NCI-H524 (cell line): ENCODE results near the gene CCDC178.
A peak's percentile ranks its signal among the peaks of the same experiment; 100 is the strongest.

Experiments
- DNase-seq, 2 experiments: peaks; one replicate each; lab custom pipeline; 2025; lab: John Stamatoyannopoulos, UW

CCDC178 gene

DNA sequence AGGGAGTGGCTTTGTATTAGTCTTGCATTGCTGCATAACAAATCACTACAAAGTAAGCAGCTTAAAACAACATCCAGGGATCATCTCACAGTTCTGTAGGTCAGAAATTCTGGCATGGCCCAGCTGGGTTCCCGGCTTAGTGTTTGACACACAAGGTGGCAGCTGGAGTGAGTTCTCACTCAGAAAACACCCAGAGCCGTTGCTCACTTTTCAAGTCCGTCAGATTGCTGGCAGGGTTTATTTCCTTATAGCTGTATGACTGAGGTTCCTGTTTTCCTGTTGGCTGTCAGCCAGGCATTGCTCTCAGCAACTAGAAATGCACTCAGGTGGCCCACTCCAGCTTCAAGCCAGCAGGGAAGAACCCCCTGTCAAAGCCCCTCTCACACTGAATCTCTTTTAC lies 324.1 kb downstream of the CCDC178 start:
- peak in 1 of 2 experiments; percentile 27 for DNase-seq

DNA sequence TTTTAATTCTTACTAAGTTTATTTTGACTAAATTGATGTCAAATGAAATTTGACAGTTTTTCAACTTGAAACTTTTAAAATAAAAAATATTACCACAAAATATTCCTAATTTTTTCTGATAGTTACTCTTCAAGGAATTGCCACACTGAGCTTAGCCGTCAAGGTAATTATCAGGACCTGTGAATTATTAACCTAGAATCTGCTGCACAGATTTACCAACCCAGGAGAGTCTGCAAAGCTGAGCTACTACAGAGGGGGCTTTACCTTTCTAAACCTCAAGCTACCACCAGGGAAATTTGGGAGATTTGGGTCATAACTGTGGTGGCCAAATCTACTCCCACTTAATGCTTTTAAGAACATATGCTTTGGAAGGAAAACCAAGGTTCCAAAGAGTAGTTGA lies 324.6 kb downstream of the CCDC178 start:
- DNase-seq = no peak

DNA sequence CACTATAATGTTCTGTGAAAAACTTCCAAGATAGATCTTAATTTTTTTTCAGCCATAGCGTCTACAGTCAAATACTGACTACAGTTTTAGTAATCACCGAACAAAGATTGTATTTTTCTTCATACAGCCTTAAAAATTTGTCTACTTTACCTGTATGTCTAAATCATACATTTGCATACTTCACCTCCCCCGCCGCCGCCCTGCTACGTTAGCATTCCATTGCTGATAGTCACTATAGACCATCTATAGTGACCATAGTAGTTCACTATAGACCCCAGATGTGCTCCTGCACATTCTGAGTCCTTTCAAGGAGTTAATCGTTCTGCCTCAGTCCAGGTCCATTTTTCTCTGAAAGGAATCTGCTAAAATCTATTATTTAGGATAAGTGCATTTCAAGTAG lies 325.0 kb downstream of the CCDC178 start:
- no peak for DNase-seq

DNA sequence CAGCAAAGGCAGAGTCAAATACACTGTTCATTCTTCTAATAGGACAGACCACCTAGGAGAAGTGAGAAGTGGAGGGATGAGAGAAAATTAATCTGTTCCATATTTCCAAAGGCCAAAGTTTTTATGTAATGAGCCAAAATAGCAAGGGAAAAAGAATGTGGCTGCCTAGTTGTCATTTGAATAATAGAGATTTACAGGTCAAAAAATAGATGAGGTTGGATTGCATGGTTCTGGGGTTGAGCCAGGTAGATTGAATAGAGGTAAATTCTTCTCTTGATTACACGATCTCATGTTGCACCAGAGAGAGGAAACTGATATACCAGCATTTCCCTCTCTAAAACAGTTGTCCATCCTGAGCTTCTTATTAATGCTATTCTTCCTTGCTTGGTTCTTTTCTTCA lies 325.8 kb downstream of the CCDC178 start:
- no peak for DNase-seq

DNA sequence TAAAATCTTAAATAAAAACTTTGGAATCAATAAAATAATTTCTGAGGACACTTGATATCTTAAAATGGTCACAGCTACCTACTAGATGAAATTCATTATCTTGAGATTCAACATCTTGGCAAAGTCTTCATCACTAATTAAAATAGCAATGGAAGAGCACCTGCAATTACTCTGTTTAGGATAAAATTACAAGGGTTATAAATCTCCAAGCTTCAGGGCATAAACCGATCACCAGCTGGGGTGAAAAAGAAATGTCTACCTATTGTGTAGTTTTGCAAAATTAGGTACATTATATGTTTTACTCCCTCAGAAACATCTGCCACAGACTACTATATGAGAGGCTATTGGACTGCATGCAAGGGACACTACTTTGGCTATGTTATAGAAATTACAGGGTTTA lies 327.1 kb downstream of the CCDC178 start:
- DNase-seq = no peak

DNA sequence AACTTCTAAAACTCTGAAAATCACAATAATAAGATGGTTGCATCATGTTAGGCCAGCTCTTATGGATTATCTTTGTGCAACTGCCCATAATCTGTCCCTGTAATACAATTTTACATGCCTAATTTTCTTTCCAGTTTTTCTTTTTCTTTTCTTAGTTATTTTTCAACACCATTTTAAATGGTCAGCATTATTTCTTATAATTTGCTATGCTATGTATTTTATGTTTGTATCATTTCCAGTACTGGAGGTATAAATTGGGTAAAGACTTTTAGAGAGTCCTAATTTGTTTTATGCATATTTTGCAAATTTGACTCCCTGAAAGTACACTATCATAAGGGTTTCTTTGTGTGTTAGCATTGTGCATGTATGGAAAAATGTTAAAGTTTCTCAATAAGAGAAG lies 333.0 kb downstream of the CCDC178 start:
- DNase-seq = no peak

DNA sequence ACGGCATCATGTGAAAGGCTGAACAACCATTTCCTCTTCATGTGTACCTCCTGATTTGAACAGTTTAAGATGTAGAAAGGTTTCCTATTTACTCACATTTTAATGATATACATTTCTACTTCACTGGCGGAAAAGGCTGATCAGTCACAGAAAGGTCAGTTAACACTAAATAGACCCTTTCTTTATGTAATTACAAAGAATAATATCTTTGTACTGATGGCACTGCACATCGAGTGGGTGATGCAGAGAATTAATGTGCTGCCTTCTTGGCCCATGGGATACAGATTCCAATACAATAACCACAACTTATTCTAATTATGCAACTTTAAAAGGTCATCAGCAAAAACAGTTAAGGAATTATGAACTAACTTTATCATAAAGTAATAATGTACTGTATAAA lies 339.2 kb downstream of the CCDC178 start:
- no peak for DNase-seq

DNA sequence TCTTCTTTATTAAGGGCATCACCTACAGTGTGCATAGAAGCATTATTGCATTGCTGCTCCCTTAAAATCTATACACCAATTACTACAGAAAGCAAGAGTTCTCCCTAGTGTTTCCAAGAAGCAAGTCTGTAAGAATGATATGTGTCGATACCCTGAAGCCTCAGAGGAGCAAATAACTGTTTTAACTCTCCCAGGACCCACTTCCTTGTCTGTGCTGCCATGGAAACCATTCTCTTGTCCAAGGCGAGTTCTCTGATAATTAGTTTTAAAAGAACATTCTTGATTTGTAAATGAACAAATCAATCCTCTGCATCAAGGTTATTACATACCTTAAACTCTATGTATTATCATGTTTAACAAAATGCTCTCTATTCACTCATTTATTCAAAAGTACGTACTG lies 340.9 kb downstream of the CCDC178 start:
- no peak for DNase-seq

DNA sequence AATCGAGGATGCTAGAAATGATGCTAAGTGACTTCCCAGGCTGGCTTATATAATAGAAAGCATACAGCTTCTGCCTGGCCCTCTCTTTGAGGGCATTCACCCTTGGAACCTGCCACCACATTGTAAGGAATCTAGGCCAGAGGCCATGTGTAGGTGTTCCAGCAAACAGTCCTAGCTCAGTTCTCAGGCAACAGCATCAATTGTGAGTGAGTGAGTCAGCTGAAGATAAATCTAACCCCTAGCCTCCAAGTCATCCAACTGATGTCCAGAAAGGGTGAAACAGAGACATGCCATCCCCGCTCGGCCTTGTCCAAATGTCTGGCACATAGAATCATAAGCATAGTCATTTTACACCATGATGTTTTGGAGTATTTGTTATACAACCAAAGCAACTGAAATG lies 343.4 kb downstream of the CCDC178 start:
- DNase-seq = no peak

DNA sequence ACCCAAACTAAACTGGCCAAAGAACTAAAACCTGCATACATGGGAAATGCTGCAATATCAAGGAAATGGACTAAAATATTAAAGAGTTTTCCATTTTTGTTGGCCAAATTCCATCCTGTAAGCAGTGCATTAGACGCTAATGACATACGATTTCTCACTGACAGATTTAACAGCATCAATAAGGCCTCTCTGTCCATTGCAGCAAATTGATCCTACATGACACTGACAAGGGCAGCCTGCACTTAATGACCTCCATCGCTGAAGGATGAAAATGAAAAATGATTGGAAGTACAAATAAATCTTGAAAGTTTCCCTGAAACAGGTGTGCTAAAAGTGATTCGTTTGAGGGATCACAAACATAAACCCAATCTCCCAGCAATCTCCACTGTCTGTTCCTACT lies 350.1 kb downstream of the CCDC178 start:
- DNase-seq = no peak

DNA sequence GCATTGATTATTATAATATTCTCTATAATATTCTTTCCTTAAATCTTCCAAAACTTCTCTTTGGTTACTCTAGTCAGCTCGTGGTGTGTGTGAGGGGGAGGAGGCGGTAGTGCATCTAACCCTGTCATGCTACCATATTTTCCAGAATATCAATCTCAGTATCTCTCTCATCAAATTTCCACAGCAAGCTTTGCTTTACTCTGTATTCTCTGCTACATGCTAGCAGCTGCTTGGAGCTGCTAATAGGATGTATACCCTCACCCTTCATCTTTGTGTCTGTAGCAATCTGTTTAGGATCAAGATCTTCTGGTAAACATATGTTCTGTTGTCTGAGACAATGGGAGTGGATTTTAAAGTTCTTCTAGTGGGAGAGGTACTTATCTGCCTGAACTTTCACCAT lies 363.9 kb downstream of the CCDC178 start:
- peak; percentile 66 to 93 for DNase-seq

DNA sequence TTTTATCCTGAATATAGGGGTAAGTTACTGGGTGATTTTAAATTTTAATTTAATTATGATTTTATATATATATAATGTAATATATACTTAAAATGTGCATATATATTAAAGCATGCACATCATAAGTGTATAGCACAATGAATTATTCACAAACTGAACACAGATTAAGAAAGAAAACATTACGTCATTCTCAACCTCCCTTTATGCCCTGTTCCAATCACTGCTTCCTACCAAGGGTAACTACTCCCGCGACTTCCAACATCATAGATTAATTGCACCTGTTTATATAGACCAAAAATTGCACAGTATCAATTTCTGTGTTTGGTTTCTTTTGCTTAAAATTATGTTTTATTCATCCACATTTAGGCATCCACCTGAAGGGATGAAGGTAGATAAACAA lies 366.4 kb downstream of the CCDC178 start:
- DNase-seq = no peak

DNA sequence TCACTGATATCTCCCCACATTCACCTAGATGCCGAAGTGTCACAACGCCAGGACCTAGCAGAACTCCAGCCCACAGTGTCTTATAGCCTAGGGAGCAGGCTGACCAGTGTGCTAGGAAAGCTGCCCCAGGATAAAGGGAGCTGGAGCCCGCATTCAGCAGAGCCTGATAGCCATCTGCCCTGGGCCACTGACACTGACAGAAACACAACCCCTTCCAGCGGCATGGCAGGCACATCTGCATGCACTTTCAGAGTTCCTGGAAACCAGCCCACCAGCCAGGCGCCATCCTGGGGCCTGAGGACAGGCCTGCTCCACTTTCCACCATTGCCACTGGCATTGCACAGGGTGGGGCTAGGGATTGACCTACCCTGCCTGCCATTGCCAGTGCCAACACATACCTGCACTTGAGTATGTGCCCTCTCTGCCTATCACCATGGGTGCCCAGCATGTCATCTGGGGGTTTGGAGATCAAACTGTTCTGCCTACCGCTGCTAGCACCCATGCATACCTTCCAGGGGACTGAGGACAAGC lies 377.6 kb downstream of the CCDC178 start:
- no peak for DNase-seq

DNA sequence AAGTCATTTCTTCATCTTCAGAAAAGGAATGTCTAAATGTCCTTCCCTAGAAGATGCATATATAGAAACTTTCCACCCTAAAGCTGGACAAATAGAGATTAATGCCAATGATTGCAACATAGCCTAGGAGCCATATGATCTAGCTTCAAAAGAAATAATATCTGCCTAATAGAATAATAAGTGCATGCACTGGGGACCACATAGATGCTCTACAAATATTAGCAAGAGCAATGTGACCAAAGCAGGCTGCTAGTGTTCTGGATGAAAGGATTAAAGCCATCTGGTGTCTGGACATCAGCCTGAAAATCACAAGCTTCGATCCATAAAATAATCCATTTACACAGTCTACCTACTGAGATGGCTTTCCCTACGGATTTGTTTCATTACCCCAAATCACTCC lies 387.6 kb downstream of the CCDC178 start:
- DNase-seq = peak; percentile 47 to 66

DNA sequence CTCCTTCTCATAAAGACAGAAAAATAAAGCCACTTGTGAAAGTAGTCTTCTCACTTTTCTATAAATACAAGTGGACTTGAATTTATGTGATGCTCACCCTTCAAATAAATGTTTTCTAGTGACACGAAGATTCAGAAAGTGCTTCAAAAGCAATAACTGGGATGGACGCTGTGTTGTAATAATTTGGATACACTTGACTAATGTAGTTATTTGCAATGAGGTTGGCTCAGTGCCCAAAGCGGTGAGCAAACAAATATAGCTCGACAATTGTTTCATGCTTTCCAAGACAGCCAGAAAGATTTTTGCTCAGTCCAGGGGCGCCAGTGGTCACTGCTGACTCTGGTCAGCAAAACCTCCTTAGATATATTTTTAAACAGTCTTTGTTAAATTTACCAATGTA lies 389.1 kb downstream of the CCDC178 start:
- DNase-seq = no peak

DNA sequence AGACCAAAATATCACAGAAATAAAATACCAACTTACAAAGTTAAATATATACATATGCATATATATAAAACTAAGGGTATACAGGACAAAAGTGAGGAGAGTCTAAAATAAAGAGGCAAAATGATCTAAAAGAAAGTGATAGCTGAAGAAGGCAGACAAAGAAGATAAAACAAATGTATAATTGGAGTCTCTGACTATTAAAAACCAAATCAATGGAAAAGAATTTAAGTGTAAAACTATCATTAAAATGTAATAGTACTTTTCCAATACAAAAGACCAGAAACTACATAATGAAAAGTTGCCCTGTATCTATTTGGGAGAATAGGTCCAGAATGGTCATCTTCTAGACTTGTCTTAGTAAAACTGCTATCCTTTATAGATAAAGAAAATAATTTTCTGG lies 400.3 kb downstream of the CCDC178 start:
- DNase-seq = no peak

DNA sequence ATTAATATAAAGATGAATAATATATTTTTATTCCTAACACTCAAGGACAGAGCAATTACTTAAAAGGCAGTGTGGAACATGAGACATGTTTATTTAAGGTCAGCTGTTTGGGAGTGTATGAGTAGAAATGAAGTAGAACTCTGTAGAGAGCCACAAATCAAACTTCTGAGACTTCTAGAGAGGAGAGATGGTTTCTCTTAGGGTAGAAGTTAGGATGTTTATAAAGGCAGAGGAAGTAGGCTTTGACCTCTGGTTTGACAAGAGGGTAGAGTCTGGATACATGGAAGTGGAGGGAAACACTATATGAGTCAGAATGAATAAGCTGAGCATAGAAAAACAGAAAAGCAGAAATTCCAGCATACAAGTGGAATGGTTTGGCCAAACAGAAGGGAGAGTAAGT lies 405.6 kb downstream of the CCDC178 start:
- no peak for DNase-seq

DNA sequence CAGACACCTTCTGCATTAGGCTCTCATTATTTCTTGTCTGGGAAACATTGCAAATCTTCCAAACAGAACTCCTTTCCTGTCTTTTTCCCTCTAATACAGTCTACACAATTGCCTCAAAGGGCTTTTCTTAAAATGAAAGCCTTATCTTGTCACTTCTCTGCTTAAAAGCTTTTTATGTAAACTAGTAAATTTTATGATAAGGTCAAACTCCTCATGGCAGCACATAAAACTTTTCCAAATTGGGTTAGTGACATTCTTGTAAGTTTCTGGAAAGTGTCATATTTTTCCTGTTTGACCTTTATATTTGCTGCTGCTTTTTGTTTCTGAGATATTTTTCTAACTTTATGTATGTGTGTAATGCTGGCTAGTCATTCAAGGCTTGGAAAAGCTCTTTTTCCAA lies 406.3 kb downstream of the CCDC178 start:
- no peak for DNase-seq

DNA sequence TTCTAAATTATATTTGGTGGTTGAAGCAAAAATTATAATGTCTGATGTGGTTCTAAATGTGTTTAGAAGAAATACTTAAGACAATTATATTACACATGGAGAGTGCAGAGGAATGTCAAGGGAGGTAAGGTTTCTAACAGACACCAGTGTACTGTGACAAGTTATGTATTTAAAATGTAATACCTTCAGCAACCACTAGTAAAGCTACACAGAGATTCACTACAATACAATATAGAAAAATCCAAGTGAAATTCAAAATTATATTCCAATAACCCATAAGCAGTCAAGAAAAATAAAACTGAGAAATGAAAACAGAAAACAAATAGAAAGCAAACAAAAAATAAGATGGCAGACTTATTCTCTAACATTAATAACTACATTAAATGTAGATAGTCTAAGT lies 418.2 kb downstream of the CCDC178 start:
- DNase-seq = no peak

DNA sequence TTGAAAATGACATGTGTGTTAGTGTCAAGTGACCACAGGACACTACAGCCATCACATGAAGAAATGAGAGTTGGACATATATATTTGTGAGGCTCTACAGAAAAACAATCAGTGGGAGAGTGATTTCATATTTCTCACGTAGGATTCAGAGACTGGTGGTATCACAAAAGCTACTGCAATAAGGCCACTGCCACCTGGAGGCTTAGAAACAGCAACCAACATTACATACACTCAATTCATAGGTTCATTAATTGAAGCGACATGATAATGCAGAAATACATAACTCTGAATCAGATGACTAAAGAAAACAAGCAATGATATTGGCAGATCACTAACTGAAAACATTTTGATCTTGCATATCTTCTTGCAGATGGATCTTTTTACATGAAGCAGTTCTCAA lies 419.6 kb downstream of the CCDC178 start:
- no peak for DNase-seq

DNA sequence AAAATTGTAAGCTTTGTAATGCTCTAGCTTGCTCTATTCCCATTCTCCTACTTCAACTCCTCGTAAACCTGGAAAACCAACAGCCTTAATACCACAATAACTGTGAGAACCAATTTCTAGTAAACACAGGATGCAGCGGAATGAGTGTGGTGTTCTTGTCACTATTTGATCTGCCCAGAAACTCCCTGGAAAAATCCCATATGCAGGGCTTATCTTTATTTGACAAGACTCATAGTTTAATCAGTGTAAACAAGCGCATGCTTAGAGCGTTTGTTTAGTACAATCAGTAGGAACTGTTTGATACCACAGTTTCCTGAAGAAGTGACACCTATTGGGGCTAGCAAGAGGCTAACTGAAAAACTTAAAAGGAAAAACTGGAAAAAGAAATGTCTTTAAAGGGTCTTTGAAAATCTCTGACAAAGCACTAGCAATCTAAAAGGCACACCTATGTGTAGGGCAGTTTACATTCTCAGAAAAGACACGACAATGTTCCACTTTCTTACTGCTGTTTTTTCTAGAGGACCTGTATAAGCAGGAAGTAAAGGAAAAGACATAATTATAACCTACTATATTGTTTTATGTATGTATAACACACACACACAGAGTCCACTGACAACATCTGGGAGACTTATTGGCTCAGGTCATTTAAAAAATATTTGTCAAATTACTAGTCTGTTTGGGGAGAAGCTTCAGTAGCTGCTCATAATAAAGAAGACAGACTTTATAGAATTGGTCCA lies 426.3 kb downstream of the CCDC178 start:
- no peak for DNase-seq

DNA sequence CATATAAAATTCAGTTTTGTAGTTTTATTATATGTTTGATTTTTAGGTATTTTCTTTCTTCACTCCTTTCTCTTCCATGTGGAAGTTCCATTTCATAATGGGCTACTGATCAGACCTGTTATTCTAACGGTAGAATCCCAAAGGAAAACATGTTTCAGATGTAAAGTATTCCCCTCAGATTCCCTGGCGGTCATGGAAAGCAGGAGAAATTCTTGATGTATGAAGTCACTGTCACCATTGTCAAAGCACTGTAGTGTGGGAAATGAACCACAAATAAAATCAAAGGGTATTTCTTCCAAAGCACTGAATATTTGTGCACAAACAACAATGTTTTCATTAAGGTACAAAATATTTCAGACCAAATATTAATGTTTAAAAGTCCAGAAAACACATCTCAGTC lies 430.4 kb downstream of the CCDC178 start:
- no peak for DNase-seq

DNA sequence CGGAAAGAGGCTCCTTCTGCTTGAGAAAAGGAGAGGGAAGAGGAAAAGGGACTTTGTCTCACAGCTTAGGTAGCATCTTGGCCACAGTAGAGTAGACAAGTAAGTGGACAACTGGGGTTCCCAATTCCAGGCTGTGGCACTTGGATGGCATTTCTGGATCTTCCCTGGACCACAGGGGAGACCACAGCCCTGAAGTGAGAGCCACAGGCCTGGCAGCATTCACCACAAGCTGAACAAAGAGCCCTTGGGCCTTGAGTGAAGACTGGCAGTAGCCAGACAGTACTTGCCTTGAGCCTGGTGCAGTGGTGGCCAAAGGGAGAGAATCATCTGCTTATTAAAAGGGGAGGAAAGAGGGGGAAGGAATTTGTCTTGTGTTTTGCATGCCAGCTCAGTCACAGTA lies 441.6 kb downstream of the CCDC178 start:
- no peak for DNase-seq

DNA sequence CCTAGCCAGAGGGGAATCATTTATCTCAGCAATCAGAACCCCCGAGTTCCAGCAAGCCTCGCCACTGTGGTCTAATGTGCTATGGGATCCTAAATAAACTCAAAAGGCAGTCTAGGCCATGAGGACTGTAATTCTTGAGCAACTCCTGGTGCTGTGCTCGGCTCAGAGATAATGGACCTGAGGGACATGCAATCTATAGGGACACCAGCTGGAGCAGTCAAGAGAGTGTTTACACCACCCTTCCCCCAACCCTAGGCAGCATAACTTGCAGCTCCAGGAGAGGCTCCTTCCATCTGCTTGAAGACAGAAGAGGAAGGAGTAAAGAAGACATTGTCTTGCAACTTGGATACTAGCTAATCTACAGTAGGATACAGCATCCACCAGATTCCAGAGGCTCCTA lies 442.2 kb downstream of the CCDC178 start:
- DNase-seq = peak; percentile 22 to 66
